ENCODE measurements around the gene ICAM5.
A peak's percentile ranks its signal among the peaks of the same experiment; 100 is the strongest.

The ICAM5 gene

DNA sequence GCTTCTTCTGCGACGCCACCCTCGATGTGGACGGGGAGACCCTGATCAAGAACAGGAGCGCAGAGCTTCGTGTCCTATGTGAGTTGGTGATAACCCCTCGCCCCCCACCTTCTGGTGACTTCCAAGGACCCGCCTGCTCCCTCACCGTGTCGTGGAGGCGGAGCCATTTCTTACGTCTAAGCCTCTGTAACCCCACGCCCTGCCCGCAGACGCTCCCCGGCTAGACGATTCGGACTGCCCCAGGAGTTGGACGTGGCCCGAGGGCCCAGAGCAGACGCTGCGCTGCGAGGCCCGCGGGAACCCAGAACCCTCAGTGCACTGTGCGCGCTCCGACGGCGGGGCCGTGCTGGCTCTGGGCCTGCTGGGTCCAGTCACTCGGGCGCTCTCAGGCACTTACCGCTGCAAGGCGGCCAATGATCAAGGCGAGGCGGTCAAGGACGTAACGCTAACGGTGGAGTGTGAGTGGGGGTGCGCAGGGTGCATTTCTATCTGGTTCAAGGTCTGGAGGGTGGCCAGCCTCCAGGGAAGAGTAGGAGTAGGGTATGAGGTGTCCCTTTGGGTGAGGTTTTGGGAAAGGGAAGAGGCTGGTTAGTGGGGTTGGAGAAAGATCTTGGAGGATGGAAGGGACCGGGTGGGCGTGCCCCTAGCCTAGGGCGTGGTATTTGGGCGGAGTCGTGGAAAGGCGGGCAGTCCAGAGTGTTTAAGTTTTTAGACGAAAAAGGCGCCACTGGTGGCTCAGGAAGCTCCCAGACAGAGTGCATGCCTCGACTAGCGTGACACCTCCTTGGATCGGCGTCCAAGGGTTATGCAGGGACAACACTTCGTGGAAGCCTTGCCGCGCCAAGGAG is 3.3 kb downstream of the ICAM5 start:
- DNase-seq (ENCODE audit: low read depth), result no peak
- no peak overlapping the region for H3K4me3 ChIP-seq (ENCODE audit: low read depth, low read length)
- no peak for TF ChIP-seq POLR2A (IDR thresholded peaks at IDR 0.05; ENCODE audit: extremely low read depth, insufficient read length)
- TF ChIP-seq, protein P1, sequence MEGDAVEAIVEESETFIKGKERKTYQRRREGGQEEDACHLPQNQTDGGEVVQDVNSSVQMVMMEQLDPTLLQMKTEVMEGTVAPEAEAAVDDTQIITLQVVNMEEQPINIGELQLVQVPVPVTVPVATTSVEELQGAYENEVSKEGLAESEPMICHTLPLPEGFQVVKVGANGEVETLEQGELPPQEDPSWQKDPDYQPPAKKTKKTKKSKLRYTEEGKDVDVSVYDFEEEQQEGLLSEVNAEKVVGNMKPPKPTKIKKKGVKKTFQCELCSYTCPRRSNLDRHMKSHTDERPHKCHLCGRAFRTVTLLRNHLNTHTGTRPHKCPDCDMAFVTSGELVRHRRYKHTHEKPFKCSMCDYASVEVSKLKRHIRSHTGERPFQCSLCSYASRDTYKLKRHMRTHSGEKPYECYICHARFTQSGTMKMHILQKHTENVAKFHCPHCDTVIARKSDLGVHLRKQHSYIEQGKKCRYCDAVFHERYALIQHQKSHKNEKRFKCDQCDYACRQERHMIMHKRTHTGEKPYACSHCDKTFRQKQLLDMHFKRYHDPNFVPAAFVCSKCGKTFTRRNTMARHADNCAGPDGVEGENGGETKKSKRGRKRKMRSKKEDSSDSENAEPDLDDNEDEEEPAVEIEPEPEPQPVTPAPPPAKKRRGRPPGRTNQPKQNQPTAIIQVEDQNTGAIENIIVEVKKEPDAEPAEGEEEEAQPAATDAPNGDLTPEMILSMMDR (IDR thresholded peaks at IDR 0.05; ENCODE audit: low read depth, low read length), result peak; percentile 1

GRCh38 chr19:10293637-10294367 is 4.0 kb downstream of the ICAM5 start:
- no peak for TF ChIP-seq MYC (IDR thresholded peaks at IDR 0.05; ENCODE audit: low read depth, low read length)
- no peak for TF ChIP-seq POLR2A (IDR thresholded peaks at IDR 0.05; ENCODE audit: extremely low read depth, insufficient read length)
- TF ChIP-seq, protein P1 (IDR thresholded peaks at IDR 0.05; ENCODE audit: low read depth, low read length), result no peak
- no peak for TF ChIP-seq MAX (IDR thresholded peaks at IDR 0.05; ENCODE audit: low read depth, low read length)
- DNase-seq (ENCODE audit: low read depth), result no peak
- H3K4me3 ChIP-seq (ENCODE audit: low read depth, low read length), result no peak overlapping the region

- H3K4me3 ChIP-seq (ENCODE audit: low read depth, low read length), result no peak overlapping the region
These were observed 4.6 kb downstream of the ICAM5 start for GRCh38 chr19:10294368-10294697.

DNA sequence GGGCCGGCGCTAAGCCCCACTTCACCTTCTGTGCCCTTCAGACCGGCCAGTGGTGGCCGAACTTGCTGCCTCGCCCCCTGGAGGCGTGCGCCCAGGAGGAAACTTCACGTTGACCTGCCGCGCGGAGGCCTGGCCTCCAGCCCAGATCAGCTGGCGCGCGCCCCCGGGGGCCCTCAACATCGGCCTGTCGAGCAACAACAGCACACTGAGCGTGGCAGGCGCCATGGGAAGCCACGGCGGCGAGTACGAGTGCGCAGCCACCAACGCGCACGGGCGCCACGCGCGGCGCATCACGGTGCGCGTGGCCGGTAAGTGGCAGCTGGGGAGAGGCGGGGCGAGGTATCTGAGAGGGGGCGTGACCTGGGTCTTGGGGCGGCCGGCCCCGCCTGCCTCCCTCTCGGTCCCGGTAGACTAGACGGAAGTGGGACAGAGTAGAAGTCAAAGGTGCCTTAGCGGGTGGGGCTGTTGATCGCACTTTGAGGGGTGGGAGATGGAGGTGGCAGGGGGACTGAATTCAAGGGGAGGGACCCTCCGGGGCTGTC is 5.6 kb downstream of the ICAM5 start:
- DNase-seq (ENCODE audit: low read depth), result no peak
- no peak for TF ChIP-seq POLR2A (IDR thresholded peaks at IDR 0.05; ENCODE audit: extremely low read depth, insufficient read length)
- TF ChIP-seq, protein P1 (IDR thresholded peaks at IDR 0.05; ENCODE audit: low read depth, low read length), result peak; percentile 2
- no peak overlapping the region for H3K4me3 ChIP-seq (ENCODE audit: low read depth, low read length)

More at GRCh38 chr19:10294368-10294697, 4.6 kb downstream of the ICAM5 start:
- no peak for DNase-seq (ENCODE audit: low read depth)
- TF ChIP-seq POLR2A (IDR thresholded peaks at IDR 0.05; ENCODE audit: extremely low read depth, insufficient read length), result no peak

DNA sequence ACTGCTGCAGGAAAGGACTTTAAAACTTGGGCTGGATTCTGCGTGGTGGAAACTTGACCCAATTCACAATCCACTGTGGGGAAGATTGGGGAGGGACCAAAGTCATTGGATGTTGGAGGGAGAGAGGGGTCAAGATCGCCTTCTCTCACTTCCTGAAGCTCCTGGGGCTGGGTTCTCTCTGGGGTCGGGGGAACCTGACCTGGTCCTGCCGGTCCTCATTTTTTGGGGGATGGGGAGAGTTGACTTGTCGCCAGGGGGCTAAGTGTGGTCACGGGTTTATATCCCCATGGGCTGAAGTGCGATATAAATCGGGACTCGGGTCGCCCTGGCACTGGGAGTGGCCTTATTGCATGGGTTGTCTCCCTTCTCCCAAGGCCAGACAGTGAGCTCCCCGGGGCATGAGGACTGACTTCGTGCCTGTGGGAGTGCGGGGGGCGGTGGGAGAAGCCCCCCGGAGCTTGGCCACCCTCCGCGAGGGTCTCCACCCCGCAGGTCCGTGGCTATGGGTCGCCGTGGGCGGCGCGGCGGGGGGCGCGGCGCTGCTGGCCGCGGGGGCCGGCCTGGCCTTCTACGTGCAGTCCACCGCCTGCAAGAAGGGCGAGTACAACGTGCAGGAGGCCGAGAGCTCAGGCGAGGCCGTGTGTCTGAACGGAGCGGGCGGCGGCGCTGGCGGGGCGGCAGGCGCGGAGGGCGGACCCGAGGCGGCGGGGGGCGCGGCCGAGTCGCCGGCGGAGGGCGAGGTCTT is 6.3 kb downstream of the ICAM5 start:
- no peak for DNase-seq (ENCODE audit: low read depth)
- no peak for TF ChIP-seq MAX (IDR thresholded peaks at IDR 0.05; ENCODE audit: low read depth, low read length)
- TF ChIP-seq, protein P1 (IDR thresholded peaks at IDR 0.05; ENCODE audit: low read depth, low read length), result no peak
- no peak for TF ChIP-seq POLR2A (IDR thresholded peaks at IDR 0.05; ENCODE audit: extremely low read depth, insufficient read length)
- TF ChIP-seq MYC (IDR thresholded peaks at IDR 0.05; ENCODE audit: low read depth, low read length), result no peak
- H3K4me3 ChIP-seq (ENCODE audit: low read depth, low read length), result no peak overlapping the region
